Measurements from ENCODE around the gene TP53.

TP53 gene

DNA sequence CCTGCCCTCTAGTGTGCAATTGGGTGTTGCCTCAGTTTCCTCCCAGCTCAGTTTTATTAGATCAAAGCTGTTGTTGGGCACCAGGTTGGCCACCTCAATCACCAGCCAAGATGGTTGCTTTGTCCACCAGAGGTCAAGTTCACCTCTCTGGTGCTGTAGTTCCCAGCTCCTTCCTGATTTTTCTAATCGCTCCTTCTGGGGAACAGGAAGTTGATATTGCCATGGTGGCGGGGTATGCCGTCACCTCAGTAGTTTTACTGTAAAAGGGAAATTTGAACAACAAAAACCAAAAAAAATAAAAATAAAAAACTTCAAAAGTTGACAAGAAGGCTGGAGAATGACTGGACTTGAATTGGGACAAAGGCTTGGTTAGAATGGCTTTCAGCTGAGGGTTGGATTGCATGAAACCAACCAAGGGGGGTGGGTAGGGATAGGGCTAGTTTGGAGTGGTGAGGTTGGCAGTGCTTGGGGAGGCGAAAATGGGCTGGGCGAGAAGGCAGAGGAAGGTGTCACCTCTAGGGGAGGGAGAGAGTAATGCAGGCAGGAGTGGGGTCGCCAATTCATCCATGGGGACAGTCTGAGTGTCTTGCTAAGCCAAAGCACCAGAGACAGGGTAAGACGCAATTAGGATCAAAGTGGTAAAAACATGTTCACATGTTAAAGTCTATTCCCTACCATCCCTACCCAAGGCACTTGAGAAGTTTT lies 23.9 kb upstream of the TP53 start:
- Mint-ChIP-seq H3K36me3 (peaks cover 3% of the 10 kb centered on the region), H3K9me3 (ENCODE audit: low read depth) (no peaks in the 10 kb centered on the region), H3K4me3 (no peak overlapping the region), H3K27ac (no peak overlapping the region), H3K27me3 (peaks cover 21% of the 10 kb centered on the region), H3K4me1 (ENCODE audit: low read depth) (peaks cover 16% of the 10 kb centered on the region)

- Mint-ChIP-seq H3K36me3 (peaks cover 3% of the 10 kb centered on the region), H3K27me3 (peaks cover 21% of the 10 kb centered on the region), H3K4me3 (no peak overlapping the region), H3K27ac (no peak overlapping the region), H3K4me1 (ENCODE audit: low read depth) (peaks cover 21% of the 10 kb centered on the region), H3K9me3 (ENCODE audit: low read depth) (no peaks in the 10 kb centered on the region)
Measured at GRCh38 chr17:7710301-7710700, 23.0 kb upstream of the TP53 start.

- Mint-ChIP-seq H3K4me1 (ENCODE audit: low read depth) (peaks cover 28% of the 10 kb centered on the region), H3K36me3 (peaks cover 3% of the 10 kb centered on the region), H3K27ac (no peak overlapping the region), H3K27me3 (peaks cover 26% of the 10 kb centered on the region), H3K4me3 (no peak overlapping the region), H3K9me3 (ENCODE audit: low read depth) (no peaks in the 10 kb centered on the region)
Measured at GRCh38 chr17:7709031-7709430, 21.7 kb upstream of the TP53 start.

DNA sequence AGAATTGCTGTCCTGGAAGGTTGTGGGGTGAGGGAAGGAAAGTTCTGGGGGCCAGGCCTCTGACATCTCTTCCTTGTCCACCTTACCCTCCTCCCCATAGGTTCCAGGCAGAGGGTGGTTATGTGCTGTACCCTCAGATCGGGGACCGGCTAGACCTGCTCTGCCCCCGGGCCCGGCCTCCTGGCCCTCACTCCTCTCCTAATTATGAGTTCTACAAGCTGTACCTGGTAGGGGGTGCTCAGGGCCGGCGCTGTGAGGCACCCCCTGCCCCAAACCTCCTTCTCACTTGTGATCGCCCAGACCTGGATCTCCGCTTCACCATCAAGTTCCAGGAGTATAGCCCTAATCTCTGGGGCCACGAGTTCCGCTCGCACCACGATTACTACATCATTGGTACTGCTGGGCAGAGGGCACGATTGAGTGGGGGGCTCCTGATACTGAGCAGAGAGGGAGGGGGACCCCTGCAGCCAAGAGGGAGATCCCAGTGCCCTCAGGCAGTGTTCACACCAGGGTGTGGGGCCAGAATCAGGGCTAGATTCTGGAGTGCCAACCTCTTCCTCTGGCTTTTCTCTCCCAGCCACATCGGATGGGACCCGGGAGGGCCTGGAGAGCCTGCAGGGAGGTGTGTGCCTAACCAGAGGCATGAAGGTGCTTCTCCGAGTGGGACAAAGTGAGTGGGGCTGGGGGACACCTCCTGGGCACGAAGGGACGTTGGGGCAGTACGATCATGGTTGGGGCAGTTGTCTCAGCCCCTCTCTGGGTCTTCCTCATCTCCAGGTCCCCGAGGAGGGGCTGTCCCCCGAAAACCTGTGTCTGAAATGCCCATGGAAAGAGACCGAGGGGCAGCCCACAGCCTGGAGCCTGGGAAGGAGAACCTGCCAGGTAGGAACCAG lies 20.8 kb upstream of the TP53 start:
- Mint-ChIP-seq H3K4me3 (no peak overlapping the region), H3K9me3 (ENCODE audit: low read depth) (no peaks in the 10 kb centered on the region), H3K36me3 (peaks cover 3% of the 10 kb centered on the region), H3K4me1 (ENCODE audit: low read depth) (peaks cover 28% of the 10 kb centered on the region), H3K27ac (no peak overlapping the region), H3K27me3 (peaks cover 23% of the 10 kb centered on the region)

GRCh38 chr17:7707446-7707845 lies 20.2 kb upstream of the TP53 start:
- peaks cover 20% of the 10 kb centered on the region for H3K27me3 Mint-ChIP-seq

DNA sequence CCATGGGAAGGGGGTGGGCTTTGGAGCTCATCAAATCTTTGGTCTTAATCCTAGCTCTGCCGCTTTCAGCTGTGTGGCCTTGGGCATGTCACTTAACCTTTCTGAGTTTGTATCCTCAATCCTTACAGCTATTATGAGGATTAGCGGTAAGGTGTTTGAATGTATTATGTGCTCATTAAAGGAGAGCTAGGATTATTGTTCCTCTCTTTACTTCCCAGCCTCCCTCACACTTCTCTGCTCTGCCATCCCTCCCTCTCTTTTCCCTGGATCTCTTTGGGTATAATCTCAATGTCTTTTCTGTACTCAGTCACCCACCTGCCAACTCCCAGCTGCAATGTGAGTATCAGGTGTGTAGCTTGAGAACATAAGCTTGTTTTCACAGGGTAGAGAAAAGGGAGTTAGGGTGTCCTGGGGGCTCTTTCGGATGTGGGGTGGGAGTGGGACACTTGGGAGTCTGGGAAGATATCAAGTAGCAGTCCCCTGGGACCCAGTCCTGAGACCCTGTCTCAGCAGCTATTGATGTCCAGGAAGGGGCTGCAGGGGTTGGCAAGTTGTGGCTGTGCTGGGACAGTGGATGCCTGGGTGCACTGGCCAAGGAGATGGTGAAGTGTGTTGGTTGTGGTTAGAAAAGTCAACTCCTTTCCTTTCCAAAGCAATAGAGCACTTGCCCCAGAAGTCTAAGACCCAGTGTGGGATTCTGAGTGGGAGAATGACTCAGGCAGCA lies 19.5 kb upstream of the TP53 start:
- H3K9me3 Mint-ChIP-seq (ENCODE audit: low read depth): no peaks in the 10 kb centered on the region
- peaks cover 20% of the 10 kb centered on the region for H3K27me3 Mint-ChIP-seq
- H3K4me1 Mint-ChIP-seq (ENCODE audit: low read depth): peaks cover 26% of the 10 kb centered on the region
- H3K4me3 Mint-ChIP-seq: peak overlapping the region; percentile 54
- peaks cover 11% of the 10 kb centered on the region for H3K36me3 Mint-ChIP-seq
- H3K27ac Mint-ChIP-seq: no peak overlapping the region

More at GRCh38 chr17:7707446-7707845, 20.2 kb upstream of the TP53 start:
- peaks cover 28% of the 10 kb centered on the region for H3K4me1 Mint-ChIP-seq (ENCODE audit: low read depth)
- no peak overlapping the region for H3K27ac Mint-ChIP-seq
- no peak overlapping the region for H3K4me3 Mint-ChIP-seq
- peaks cover 6% of the 10 kb centered on the region for H3K36me3 Mint-ChIP-seq
- no peaks in the 10 kb centered on the region for H3K9me3 Mint-ChIP-seq (ENCODE audit: low read depth)

DNA sequence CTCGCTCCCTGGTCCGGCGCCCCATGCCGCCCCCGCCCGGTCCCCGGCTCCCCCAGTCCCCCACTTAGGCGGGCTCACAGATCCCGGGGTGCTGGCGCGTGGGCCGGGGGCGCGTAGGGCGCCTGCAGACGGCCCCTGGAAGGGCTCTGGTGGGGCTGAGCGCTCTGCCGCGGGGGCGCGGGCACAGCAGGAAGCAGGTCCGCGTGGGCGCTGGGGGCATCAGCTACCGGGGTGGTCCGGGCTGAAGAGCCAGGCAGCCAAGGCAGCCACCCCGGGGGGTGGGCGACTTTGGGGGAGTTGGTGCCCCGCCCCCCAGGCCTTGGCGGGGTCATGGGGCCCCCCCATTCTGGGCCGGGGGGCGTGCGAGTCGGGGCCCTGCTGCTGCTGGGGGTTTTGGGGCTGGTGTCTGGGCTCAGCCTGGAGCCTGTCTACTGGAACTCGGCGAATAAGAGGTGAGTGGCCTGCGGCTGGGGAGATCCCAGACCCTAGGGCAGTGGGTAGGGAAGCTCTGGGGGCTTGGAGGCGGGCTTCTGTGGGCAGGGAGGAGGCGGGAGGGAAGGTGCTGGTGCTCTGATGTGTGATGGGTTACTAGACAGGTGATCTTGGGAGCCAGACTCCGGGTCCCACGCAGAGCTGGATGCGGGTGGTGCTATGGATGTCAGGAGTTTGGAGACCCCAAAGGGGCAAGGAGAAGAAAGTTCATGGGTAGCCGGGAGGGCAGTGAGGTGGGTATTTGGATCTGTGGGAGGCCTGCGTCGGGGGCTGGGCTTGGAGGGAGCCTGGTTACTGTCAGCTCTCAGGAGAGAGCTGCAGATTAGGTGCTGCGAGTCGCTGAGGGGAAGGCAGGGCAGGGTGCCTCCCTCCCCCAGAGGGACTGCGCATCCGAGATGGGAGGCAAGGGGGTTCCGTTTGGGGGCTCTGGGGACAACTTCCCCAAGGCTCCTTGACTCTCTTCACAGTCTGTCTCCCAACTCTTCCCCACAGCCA lies 18.3 kb upstream of the TP53 start:
- H3K4me1 Mint-ChIP-seq (ENCODE audit: low read depth): peaks cover 20% of the 10 kb centered on the region
- no peaks in the 10 kb centered on the region for H3K9me3 Mint-ChIP-seq (ENCODE audit: low read depth)
- no peak overlapping the region for H3K27ac Mint-ChIP-seq
- H3K27me3 Mint-ChIP-seq: peaks cover 16% of the 10 kb centered on the region
- H3K4me3 Mint-ChIP-seq: peak overlapping the region; percentile 73
- H3K36me3 Mint-ChIP-seq: peaks cover 13% of the 10 kb centered on the region

- no peak within 1 kb of the TSS for H3K27ac Mint-ChIP-seq
Measured at GRCh38 chr17:7704601-7705268, 17.4 kb upstream of the TP53 start, which contains the start of gene EFNB3. TSS of gene EFNB3 (plus strand) at chr17:7705202. CDS start at chr17:7705599, 397 bp downstream.

GRCh38 chr17:7703584-7704479 lies 16.5 kb upstream of the TP53 start:
- H3K4me3 Mint-ChIP-seq: peak overlapping the region; percentile 83
- H3K36me3 Mint-ChIP-seq: peaks cover 15% of the 10 kb centered on the region
- H3K27ac Mint-ChIP-seq: no peak overlapping the region
- no peaks in the 10 kb centered on the region for H3K9me3 Mint-ChIP-seq (ENCODE audit: low read depth)
- peaks cover 13% of the 10 kb centered on the region for H3K4me1 Mint-ChIP-seq (ENCODE audit: low read depth)
- peaks cover 16% of the 10 kb centered on the region for H3K27me3 Mint-ChIP-seq

More at GRCh38 chr17:7704601-7705268, 17.4 kb upstream of the TP53 start, which contains the start of gene EFNB3:
- Mint-ChIP-seq H3K4me1 (ENCODE audit: low read depth) (peaks cover 13% of the 10 kb centered on the region), H3K9me3 (ENCODE audit: low read depth) (no peaks in the 10 kb centered on the region), H3K36me3 (peaks cover 15% of the 10 kb centered on the region), H3K4me3 (peak within 1 kb of the TSS; percentile 83), H3K27me3 (peaks cover 16% of the 10 kb centered on the region)

GRCh38 chr17:7702776-7703175 lies 15.5 kb upstream of the TP53 start:
- peaks cover 16% of the 10 kb centered on the region for H3K27me3 Mint-ChIP-seq
- no peak overlapping the region for H3K4me3 Mint-ChIP-seq
- no peak overlapping the region for H3K27ac Mint-ChIP-seq
- H3K9me3 Mint-ChIP-seq (ENCODE audit: low read depth): no peaks in the 10 kb centered on the region
- H3K36me3 Mint-ChIP-seq: peaks cover 19% of the 10 kb centered on the region
- H3K4me1 Mint-ChIP-seq (ENCODE audit: low read depth): peaks cover 13% of the 10 kb centered on the region

DNA sequence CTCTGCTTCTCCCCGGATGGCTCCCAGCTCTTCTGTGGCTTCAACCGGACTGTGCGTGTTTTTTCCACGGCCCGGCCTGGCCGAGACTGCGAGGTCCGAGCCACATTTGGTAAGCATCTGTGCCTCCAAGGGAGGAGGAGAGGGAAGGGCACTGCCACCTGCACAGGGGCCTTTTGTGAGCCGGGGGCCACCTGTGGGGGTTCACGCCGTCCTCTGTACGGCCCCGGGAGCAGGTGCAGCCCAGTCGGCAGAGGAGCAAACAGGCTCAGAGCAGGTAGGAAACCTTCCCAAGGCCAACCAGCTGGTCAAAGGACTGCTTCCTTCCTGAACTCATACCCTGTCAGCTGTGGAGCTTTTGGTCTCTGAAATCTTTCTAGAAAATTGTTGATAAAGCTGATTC lies 14.4 kb upstream of the TP53 start:
- Mint-ChIP-seq H3K27ac (no peak overlapping the region), H3K36me3 (peaks cover 22% of the 10 kb centered on the region), H3K27me3 (peaks cover 14% of the 10 kb centered on the region), H3K9me3 (ENCODE audit: low read depth) (no peaks in the 10 kb centered on the region), H3K4me1 (ENCODE audit: low read depth) (peaks cover 13% of the 10 kb centered on the region), H3K4me3 (no peak overlapping the region)

- peaks cover 8% of the 10 kb centered on the region for H3K27me3 Mint-ChIP-seq
Measured at GRCh38 chr17:7700510-7700909, 13.2 kb upstream of the TP53 start.

More at GRCh38 chr17:7700510-7700909, 13.2 kb upstream of the TP53 start:
- no peaks in the 10 kb centered on the region for H3K9me3 Mint-ChIP-seq (ENCODE audit: low read depth)
- peaks cover 8% of the 10 kb centered on the region for H3K4me1 Mint-ChIP-seq (ENCODE audit: low read depth)
- H3K27ac Mint-ChIP-seq: no peak overlapping the region
- no peak overlapping the region for H3K4me3 Mint-ChIP-seq
- peaks cover 31% of the 10 kb centered on the region for H3K36me3 Mint-ChIP-seq

Measured in activated naive CD8-positive, alpha-beta T cell (primary cell).